ENCODE measurements around the gene MB. TPM values are rescaled to one million over a fixed set of nuclear protein-coding genes. Genes with fewer than 3 reads are reported as not detected.

MB gene
- total RNA-seq, 1 experiment from 2014 or later, result 1.5 TPM

DNA sequence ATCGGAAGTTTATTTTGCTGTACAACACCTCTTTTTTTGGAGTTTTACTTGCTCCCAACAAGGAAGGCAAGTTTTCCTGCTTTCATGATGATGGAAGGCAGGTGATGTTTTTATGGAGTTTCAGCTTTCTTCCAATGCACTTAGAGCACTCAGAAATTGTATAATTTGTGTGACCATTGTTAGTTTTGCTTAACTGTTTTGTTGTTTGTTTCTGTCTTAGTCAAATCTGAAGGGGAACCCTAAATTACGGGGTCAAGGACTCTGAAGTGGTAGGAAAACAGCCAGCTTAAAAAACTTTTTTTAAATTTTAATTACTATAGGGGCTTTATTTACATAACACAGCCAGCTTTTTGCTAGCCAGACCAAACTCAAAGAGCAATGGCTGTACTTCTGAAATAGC lies 45.8 kb upstream of the MB start:
- CTCF ChIA-PET, result no interaction called here
- H3K27ac ChIP-seq (ENCODE audit: low read depth, low read length), result no peak overlapping the region
- no peaks in the 10 kb centered on the region for H3K27me3 ChIP-seq (ENCODE audit: insufficient read depth, low read length)
- TF ChIP-seq EGR1 (IDR thresholded peaks at IDR 0.05; ENCODE audit: low read depth) (no peak), YY1 (IDR thresholded peaks at IDR 0.05; ENCODE audit: extremely low read depth, insufficient replicate concordance, low read depth, low read length) (no peak), POLR2A (IDR thresholded peaks at IDR 0.05; ENCODE audit: borderline replicate concordance, extremely low read depth, insufficient read depth, insufficient read length) (no peak), JUND (IDR thresholded peaks at IDR 0.05) (no peak), SRF (IDR thresholded peaks at IDR 0.05; ENCODE audit: low read depth) (no peak), SP1 (IDR thresholded peaks at IDR 0.05; ENCODE audit: low read depth) (no peak), EZH2 (IDR thresholded peaks at IDR 0.05) (no peak), POLR2AphosphoS5 (IDR thresholded peaks at IDR 0.05; ENCODE audit: low read depth, low read length) (no peak), EZH2phosphoT487 (IDR thresholded peaks at IDR 0.05; ENCODE audit: borderline replicate concordance) (no peak), ZNF274 (IDR thresholded peaks at IDR 0.05; ENCODE audit: low read depth, low read length) (no peak), SIN3A (IDR thresholded peaks at IDR 0.05; ENCODE audit: low read depth) (no peak), ZFX (IDR thresholded peaks at IDR 0.05) (no peak), TCF7L2 (IDR thresholded peaks at IDR 0.05; ENCODE audit: borderline replicate concordance, extremely low read depth, insufficient read depth, insufficient read length) (no peak), ELF1 (IDR thresholded peaks at IDR 0.05; ENCODE audit: borderline replicate concordance, low read depth) (no peak)
- TF ChIP-seq, protein P1, sequence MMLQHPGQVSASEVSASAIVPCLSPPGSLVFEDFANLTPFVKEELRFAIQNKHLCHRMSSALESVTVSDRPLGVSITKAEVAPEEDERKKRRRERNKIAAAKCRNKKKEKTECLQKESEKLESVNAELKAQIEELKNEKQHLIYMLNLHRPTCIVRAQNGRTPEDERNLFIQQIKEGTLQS (IDR thresholded peaks at IDR 0.05), result no peak
- TF ChIP-seq, protein P2, sequence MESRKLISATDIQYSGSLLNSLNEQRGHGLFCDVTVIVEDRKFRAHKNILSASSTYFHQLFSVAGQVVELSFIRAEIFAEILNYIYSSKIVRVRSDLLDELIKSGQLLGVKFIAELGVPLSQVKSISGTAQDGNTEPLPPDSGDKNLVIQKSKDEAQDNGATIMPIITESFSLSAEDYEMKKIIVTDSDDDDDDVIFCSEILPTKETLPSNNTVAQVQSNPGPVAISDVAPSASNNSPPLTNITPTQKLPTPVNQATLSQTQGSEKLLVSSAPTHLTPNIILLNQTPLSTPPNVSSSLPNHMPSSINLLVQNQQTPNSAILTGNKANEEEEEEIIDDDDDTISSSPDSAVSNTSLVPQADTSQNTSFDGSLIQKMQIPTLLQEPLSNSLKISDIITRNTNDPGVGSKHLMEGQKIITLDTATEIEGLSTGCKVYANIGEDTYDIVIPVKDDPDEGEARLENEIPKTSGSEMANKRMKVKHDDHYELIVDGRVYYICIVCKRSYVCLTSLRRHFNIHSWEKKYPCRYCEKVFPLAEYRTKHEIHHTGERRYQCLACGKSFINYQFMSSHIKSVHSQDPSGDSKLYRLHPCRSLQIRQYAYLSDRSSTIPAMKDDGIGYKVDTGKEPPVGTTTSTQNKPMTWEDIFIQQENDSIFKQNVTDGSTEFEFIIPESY (IDR thresholded peaks at IDR 0.05; ENCODE audit: extremely low read depth, insufficient replicate concordance, low read length), result no peak
- TF ChIP-seq, protein P3, sequence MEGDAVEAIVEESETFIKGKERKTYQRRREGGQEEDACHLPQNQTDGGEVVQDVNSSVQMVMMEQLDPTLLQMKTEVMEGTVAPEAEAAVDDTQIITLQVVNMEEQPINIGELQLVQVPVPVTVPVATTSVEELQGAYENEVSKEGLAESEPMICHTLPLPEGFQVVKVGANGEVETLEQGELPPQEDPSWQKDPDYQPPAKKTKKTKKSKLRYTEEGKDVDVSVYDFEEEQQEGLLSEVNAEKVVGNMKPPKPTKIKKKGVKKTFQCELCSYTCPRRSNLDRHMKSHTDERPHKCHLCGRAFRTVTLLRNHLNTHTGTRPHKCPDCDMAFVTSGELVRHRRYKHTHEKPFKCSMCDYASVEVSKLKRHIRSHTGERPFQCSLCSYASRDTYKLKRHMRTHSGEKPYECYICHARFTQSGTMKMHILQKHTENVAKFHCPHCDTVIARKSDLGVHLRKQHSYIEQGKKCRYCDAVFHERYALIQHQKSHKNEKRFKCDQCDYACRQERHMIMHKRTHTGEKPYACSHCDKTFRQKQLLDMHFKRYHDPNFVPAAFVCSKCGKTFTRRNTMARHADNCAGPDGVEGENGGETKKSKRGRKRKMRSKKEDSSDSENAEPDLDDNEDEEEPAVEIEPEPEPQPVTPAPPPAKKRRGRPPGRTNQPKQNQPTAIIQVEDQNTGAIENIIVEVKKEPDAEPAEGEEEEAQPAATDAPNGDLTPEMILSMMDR (IDR thresholded peaks at IDR 0.05 in 2 of 3, conservative IDR thresholded peaks at IDR 0.05 in 1 of 3; ENCODE audit: borderline replicate concordance in 1 of 3, insufficient read depth in 1 of 3, low read depth in 2 of 3, low read length in 2 of 3), result no peak
- TF ChIP-seq, protein P4, sequence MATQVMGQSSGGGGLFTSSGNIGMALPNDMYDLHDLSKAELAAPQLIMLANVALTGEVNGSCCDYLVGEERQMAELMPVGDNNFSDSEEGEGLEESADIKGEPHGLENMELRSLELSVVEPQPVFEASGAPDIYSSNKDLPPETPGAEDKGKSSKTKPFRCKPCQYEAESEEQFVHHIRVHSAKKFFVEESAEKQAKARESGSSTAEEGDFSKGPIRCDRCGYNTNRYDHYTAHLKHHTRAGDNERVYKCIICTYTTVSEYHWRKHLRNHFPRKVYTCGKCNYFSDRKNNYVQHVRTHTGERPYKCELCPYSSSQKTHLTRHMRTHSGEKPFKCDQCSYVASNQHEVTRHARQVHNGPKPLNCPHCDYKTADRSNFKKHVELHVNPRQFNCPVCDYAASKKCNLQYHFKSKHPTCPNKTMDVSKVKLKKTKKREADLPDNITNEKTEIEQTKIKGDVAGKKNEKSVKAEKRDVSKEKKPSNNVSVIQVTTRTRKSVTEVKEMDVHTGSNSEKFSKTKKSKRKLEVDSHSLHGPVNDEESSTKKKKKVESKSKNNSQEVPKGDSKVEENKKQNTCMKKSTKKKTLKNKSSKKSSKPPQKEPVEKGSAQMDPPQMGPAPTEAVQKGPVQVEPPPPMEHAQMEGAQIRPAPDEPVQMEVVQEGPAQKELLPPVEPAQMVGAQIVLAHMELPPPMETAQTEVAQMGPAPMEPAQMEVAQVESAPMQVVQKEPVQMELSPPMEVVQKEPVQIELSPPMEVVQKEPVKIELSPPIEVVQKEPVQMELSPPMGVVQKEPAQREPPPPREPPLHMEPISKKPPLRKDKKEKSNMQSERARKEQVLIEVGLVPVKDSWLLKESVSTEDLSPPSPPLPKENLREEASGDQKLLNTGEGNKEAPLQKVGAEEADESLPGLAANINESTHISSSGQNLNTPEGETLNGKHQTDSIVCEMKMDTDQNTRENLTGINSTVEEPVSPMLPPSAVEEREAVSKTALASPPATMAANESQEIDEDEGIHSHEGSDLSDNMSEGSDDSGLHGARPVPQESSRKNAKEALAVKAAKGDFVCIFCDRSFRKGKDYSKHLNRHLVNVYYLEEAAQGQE (IDR thresholded peaks at IDR 0.05; ENCODE audit: low read depth), result no peak
- H3K79me2 ChIP-seq (ENCODE audit: insufficient read depth, low read length), result no peaks in the 10 kb centered on the region
- DNase-seq (ENCODE audit: low read depth, low spot score), result no peak
- POLR2A ChIA-PET, result interaction anchor here (1.1 kb wide), 1 partner anchor 35 kb away, joined by 3 read pairs; no protein-coding TSS in a partner anchor
- peaks cover 2 to 6% of the 10 kb centered on the region in 2 experiments; a peak in 1 of 4 replicates for H3K9me3 ChIP-seq (ENCODE audit: control insufficient read depth in 1 of 2, insufficient read depth in 1 of 2, low read depth in 1 of 2, low read length in 2 of 2)
- no peaks in the 10 kb centered on the region for H3K4me1 ChIP-seq (ENCODE audit: control insufficient read depth in 1 of 2, insufficient read depth in 2 of 2, low read length in 2 of 2)
- no peaks in the 10 kb centered on the region for H4K20me1 ChIP-seq (ENCODE audit: insufficient read depth)
- intact Hi-C loops (cut with micrococcal nuclease), result no loop called here
- H3K9ac ChIP-seq (ENCODE audit: low read length), result no peak overlapping the region
- H3K4me2 ChIP-seq (ENCODE audit: low read length), result no peak overlapping the region
- RAD21 ChIA-PET (ENCODE audit: low non-redundant PET in 1 of 2, low total read pairs in 2 of 2, uncharacterized antibody in 2 of 2, unreplicated experiment in 2 of 2), result no interaction called here
- no peak overlapping the region for H2AFZ ChIP-seq (ENCODE audit: low read depth, low read length, poor library complexity, severe bottlenecking)
- H3K9me2 ChIP-seq (ENCODE audit: insufficient read depth), result no peaks in the 10 kb centered on the region
- no TSS peak for BruUV-seq (replicated peaks)
- H3K4me3 ChIP-seq (replicated peaks in 1 of 2; ENCODE audit: low read depth in 1 of 2, low read length in 2 of 2), result no peak overlapping the region
- no peaks in the 10 kb centered on the region for H3K36me3 ChIP-seq (ENCODE audit: control insufficient read depth in 1 of 2, insufficient read depth in 2 of 2, low read length in 2 of 2)
- ATAC-seq, result no peak
